ENCODE data around the gene WHRN. TPM values are rescaled to one million over a fixed set of nuclear protein-coding genes. Genes with fewer than 3 reads are reported as not detected.

WHRN gene
- total and polyA plus RNA-seq, 2 of the 8 experiments (the other 6 are each of a cell fraction or from before 2014, with no cell fraction given): 4.4 to 7.7 TPM

DNA sequence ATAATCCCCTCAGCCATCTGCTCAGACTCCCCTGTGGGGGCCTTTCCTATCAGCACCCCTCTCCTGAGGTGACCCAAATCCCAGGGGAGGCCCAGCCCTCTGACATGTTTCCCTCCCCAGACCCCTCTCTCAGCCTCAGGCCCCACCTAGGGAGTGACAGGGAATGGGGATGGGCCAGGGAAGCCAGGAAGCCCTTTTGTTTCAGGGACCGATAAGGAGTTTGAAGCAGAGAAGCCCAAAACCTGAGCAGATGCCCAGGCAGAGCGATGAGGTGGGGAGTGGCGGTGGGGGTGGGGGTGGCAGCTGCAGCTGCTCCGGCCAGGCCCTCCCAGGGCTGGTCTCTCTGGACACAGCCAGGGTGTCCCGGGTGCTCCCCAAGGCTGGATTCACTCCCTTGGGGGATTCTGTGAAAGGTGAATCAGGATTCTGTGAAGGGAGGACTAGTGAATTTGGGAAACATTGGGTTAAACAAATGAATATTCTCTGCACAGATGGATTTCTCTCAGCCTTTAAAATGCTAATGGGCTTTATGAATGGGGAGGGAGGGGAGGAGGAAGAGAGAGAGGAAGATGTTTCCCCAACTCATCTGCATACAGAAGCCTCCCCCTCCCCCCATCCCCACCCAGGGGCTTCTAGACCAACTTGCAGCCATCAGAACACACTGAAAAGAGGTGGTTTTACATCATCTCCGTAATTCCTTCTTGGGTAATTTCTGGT is 134.9 kb downstream of the WHRN start (continued):
- TF ChIP-seq GTF2F1 (IDR thresholded peaks at IDR 0.05; ENCODE audit: borderline replicate concordance, low read depth, low read length) (no peak), RFX5 (IDR thresholded peaks at IDR 0.05; ENCODE audit: borderline replicate concordance, low read depth, low read length) (no peak), RNF2 (IDR thresholded peaks at IDR 0.05; ENCODE audit: borderline replicate concordance, low read depth, low read length, missing control alignments, poor library complexity, severe bottlenecking) (no peak), SIN3A (conservative IDR thresholded peaks at IDR 0.05 in 1 of 2, IDR thresholded peaks at IDR 0.05 in 1 of 2; ENCODE audit: low read depth in 1 of 2, low read length in 2 of 2) (0 out of 4 replicates have a peak, but pooled peaks of 1 of the 2 experiments have one; percentile 23), HDAC6 (IDR thresholded peaks at IDR 0.05; ENCODE audit: low read depth, low read length) (no peak)
- TF ChIP-seq, protein P1, sequence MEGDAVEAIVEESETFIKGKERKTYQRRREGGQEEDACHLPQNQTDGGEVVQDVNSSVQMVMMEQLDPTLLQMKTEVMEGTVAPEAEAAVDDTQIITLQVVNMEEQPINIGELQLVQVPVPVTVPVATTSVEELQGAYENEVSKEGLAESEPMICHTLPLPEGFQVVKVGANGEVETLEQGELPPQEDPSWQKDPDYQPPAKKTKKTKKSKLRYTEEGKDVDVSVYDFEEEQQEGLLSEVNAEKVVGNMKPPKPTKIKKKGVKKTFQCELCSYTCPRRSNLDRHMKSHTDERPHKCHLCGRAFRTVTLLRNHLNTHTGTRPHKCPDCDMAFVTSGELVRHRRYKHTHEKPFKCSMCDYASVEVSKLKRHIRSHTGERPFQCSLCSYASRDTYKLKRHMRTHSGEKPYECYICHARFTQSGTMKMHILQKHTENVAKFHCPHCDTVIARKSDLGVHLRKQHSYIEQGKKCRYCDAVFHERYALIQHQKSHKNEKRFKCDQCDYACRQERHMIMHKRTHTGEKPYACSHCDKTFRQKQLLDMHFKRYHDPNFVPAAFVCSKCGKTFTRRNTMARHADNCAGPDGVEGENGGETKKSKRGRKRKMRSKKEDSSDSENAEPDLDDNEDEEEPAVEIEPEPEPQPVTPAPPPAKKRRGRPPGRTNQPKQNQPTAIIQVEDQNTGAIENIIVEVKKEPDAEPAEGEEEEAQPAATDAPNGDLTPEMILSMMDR (IDR thresholded peaks at IDR 0.05; ENCODE audit: control extremely low read depth in 1 of 3, insufficient read depth in 1 of 3, low read depth in 1 of 3, low read length in 3 of 3): no peak

All from H1 (cell line).